Stomach (tissue), 9 donors: ENCODE results near the gene CD200. TPM values are rescaled to one million over a fixed set of nuclear protein-coding genes. Genes with fewer than 3 reads are reported as not detected.

Experiments
- DNase-seq, 2 donors: peaks; one replicate each; pipeline versions ENCODE4 v3.0.0 to v3.0.0-alpha.2; 2013 to 2019
- H3K27ac ChIP-seq, 5 donors: fragments of 200-600 bp in 4 of 5; sonication (generic) in 4 of 5; one replicate each; pipeline ENCODE4 v1.5.1; 2013 to 2019; ENCODE audit warnings: mild to moderate bottlenecking in 1 of 5, moderate library complexity in 1 of 5
- H3K27me3 ChIP-seq, 3 donors: fragments of 200-600 bp; sonication (generic); one replicate each; pipeline ENCODE4 v1.5.1; 2017 to 2019; ENCODE audit warnings: mixed run types in 1 of 3
- H3K36me3 ChIP-seq, 4 donors: fragments of 200-600 bp; sonication (generic); 1 replicate in 3 of 4; 2 replicates in 1 of 4; pipeline ENCODE4 v1.5.1; 2016 to 2019
- H3K4me1 ChIP-seq, 4 donors: fragments of 200-600 bp; sonication (generic); one replicate each; pipeline ENCODE4 v1.5.1; 2016 to 2019
- H3K4me3 ChIP-seq, 4 donors: fragments of 200-600 bp; sonication (generic) in 3 of 4; one replicate each; pipeline ENCODE4 v1.5.1; 2016 to 2019; ENCODE audit warnings: mild to moderate bottlenecking in 1 of 4
- H3K9me3 ChIP-seq, 4 donors: fragments of 200-600 bp; sonication (generic); one replicate each; pipeline ENCODE4 v1.5.1; 2016 to 2019
- CTCF ChIP-seq, 7 experiments: fragments of 450-650 bp in 4 of 7; fragments of 200-600 bp in 3 of 7; sonication (generic) in 3 of 7; IDR thresholded peaks; one replicate each; pipeline ENCODE4 v1.5.1; 2016 to 2019; ENCODE audit warnings: antibody characterized with exemption in 7 of 7, control low read depth in 2 of 7, mild to moderate bottlenecking in 1 of 7
- EP300 ChIP-seq: sonication (generic); formaldehyde crosslinking; IDR thresholded peaks from one replicate; pipeline ENCODE4 v1.6.1; 2017; ENCODE audit warnings: antibody characterized with exemption
- POLR2A ChIP-seq, 4 donors: fragments of 450-650 bp; IDR thresholded peaks; one replicate each; pipeline ENCODE4 v1.6.1; 2016; ENCODE audit warnings: antibody characterized with exemption in 4 of 4, control low read depth in 2 of 4, mild to moderate bottlenecking in 1 of 4, moderate library complexity in 1 of 4
- POLR2AphosphoS5 ChIP-seq, 3 donors: sonication (generic); formaldehyde crosslinking; IDR thresholded peaks; one replicate each; pipeline ENCODE4 v1.6.1; 2016; ENCODE audit warnings: antibody characterized with exemption in 3 of 3
- WGBS, 5 donors: extraction: QIAGEN DNeasy Blood & Tissue Kit in 3 of 5; methylation state at CpG; one replicate each; pipeline versions ENCODE4 v1.1.5 to v1.1.7; 2013 to 2018; 5-methylcytosine and 5-hydroxymethylcytosine counted together
- intact Hi-C: fragments of 100-400 bp; cut with DNase I; formaldehyde crosslinking; loops from one replicate; pipeline ENCODE4 v1.15.1; 2023; ENCODE audit warnings: low total_unique reads
- polyA plus RNA-seq, 3 donors: library from polyadenylated mRNA; stranded (reverse); fragments of 200-250 nt; gene quantifications; one replicate each; pipeline ENCODE4 v1.2.3, GENCODE V29; 2013
- total RNA-seq, 5 donors: library from RNA; depleted of rRNA; stranded (reverse); fragments of >200 nt; gene quantifications; one replicate each; pipeline versions ENCODE4 v1.1.0 to v1.2.3, GENCODE V29; 2014 to 2016
- donor health status: healthy with polysubstance abuse.
- donor health status: Bipolar disorder and iron deficiency.
- donor health status: healthy.

Gene CD200
- total and polyA plus RNA-seq, 8 donors: 2.2 to 50.0 (median 5.0) TPM

- intact Hi-C loops: no loop called here
- Histone ChIP-seq H3K27ac (peak overlapping the region in 1 of 5 donors; percentile 14), H3K36me3 (no peaks in the 10 kb centered on the region), H3K4me1 (peaks cover 0 to 28% (median 6%) of the 10 kb centered on the region in 4 donors), H3K4me3 (no peak overlapping the region), H3K27me3 (no peaks in the 10 kb centered on the region), H3K9me3 (no peaks in the 10 kb centered on the region)
- 71 to 83% (median 77%) methylated on average over 4 of the region's 4 CpGs for WGBS, 5 donors
- TF ChIP-seq POLR2A (IDR thresholded peaks at IDR 0.05): no peak
- no peak for TF ChIP-seq EP300
- no peak for TF ChIP-seq POLR2AphosphoS5 (IDR thresholded peaks at IDR 0.05)
- TF ChIP-seq CTCF (IDR thresholded peaks at IDR 0.05): no peak
- DNase-seq: no peak
Measured at GRCh38 chr3:112373476-112373875, 40.5 kb downstream of the CD200 start.

- H3K4me1 ChIP-seq: peaks cover 0 to 32% (median 7%) of the 10 kb centered on the region in 4 donors
- H3K27ac ChIP-seq: peak overlapping the region in 2 of 5 donors; percentile 1 to 14
- intact Hi-C loops: no loop called here
- H3K27me3 ChIP-seq: no peaks in the 10 kb centered on the region
- no peak for DNase-seq
- WGBS, 5 donors: 77 to 89% (median 82%) methylated on average over 2 of the region's 2 CpGs
- no peaks in the 10 kb centered on the region for H3K9me3 ChIP-seq
- TF ChIP-seq POLR2AphosphoS5 (IDR thresholded peaks at IDR 0.05): no peak
- TF ChIP-seq CTCF (IDR thresholded peaks at IDR 0.05): no peak
- no peak for TF ChIP-seq EP300
- TF ChIP-seq POLR2A (IDR thresholded peaks at IDR 0.05): no peak
- no peak overlapping the region for H3K4me3 ChIP-seq
- no peaks in the 10 kb centered on the region for H3K36me3 ChIP-seq
Measured at GRCh38 chr3:112373924-112374323, 41.0 kb downstream of the CD200 start.

GRCh38 chr3:112374333-112374734 lies 41.4 kb downstream of the CD200 start:
- intact Hi-C loops: no loop called here
- Histone ChIP-seq H3K4me1 (peaks cover 0 to 36% (median 7%) of the 10 kb centered on the region in 4 donors), H3K36me3 (no peaks in the 10 kb centered on the region), H3K9me3 (no peaks in the 10 kb centered on the region), H3K27ac (peak overlapping the region in 2 of 5 donors; percentile 1 to 14), H3K4me3 (no peak overlapping the region), H3K27me3 (no peaks in the 10 kb centered on the region)
- TF ChIP-seq EP300: no peak
- no peak for TF ChIP-seq CTCF (IDR thresholded peaks at IDR 0.05)
- TF ChIP-seq POLR2A (IDR thresholded peaks at IDR 0.05): no peak
- TF ChIP-seq POLR2AphosphoS5 (IDR thresholded peaks at IDR 0.05): no peak
- no peak for DNase-seq
- 73 to 84% (median 79%) methylated on average over 5 of the region's 5 CpGs for WGBS, 5 donors

GRCh38 chr3:112375117-112375516 lies 42.2 kb downstream of the CD200 start:
- Histone ChIP-seq H3K4me1 (peaks cover 0 to 36% (median 7%) of the 10 kb centered on the region in 4 donors), H3K4me3 (no peak overlapping the region), H3K27ac (no peak overlapping the region), H3K36me3 (no peaks in the 10 kb centered on the region), H3K9me3 (no peaks in the 10 kb centered on the region), H3K27me3 (no peaks in the 10 kb centered on the region)
- intact Hi-C loops: no loop called here
- DNase-seq: no peak
- no peak for TF ChIP-seq POLR2A (IDR thresholded peaks at IDR 0.05)
- TF ChIP-seq CTCF (IDR thresholded peaks at IDR 0.05): no peak
- WGBS, 5 donors: 85 to 94% (median 92%) methylated on average over 1 of the region's 1 CpG
